Right atrium auricular region (tissue), 2 donors: Measurements from ENCODE around the gene RIBC1. TPM values are rescaled to one million over a fixed set of nuclear protein-coding genes. Genes with fewer than 3 reads are reported as not detected.

Experiments
- DNase-seq: peaks from one replicate; pipeline ENCODE4 v3.0.0-alpha.2; 2019; ENCODE audit warnings: low spot score
- H3K27ac ChIP-seq, 2 donors: fragments of 200-600 bp; sonication (generic); 1 replicate in 1 of 2; 2 replicates in 1 of 2; pipeline ENCODE4 v1.5.1; 2016 to 2019
- H3K27me3 ChIP-seq, 2 donors: fragments of 200-600 bp; sonication (generic); one replicate each; pipeline versions ENCODE4 v1.5.1 to v1.6.0; 2017 to 2019
- H3K36me3 ChIP-seq: fragments of 200-600 bp; sonication (generic); one replicate; pipeline ENCODE4 v1.5.1; 2016
- H3K4me1 ChIP-seq, 2 donors: fragments of 200-600 bp; sonication (generic); one replicate each; pipeline versions ENCODE4 v1.5.1 to v1.6.0; 2017 to 2019
- H3K4me3 ChIP-seq, 2 donors: fragments of 200-600 bp; sonication (generic); 1 replicate in 1 of 2; 2 replicates in 1 of 2; pipeline ENCODE4 v1.5.1; 2017 to 2019; ENCODE audit warnings: mild to moderate bottlenecking in 1 of 2, moderate library complexity in 1 of 2
- H3K9me3 ChIP-seq, 2 donors: fragments of 200-600 bp; sonication (generic); one replicate each; pipeline ENCODE4 v1.5.1; 2019
- CTCF ChIP-seq, 2 donors: fragments of 200-600 bp; sonication (generic); IDR thresholded peaks; one replicate each; pipeline ENCODE4 v1.5.1; 2019; ENCODE audit warnings: antibody characterized with exemption in 2 of 2
- total RNA-seq, 2 donors: library from RNA; depleted of rRNA; stranded (reverse); fragments of >200 nt; gene quantifications; one replicate each; pipeline ENCODE4 v1.1.0, GENCODE V29; 2016

Gene RIBC1
- 1 to 10 TPM in 1 of 2 donors, under 1 TPM in 1; 0.86 to 1.1 TPM for total RNA-seq

GRCh38 chrX:53422861-53423306, at the start of gene RIBC1:
Gene RIBC1, plus strand, starts transcription at chrX:53422873. Its CDS starts 3,404 bp downstream, at chrX:53426277.
- Histone ChIP-seq H3K27me3 (no peaks in the 10 kb centered on the region), H3K9me3 (no peaks in the 10 kb centered on the region), H3K36me3 (no peaks in the 10 kb centered on the region), H3K27ac (peak within 1 kb of the TSS; percentile 89 to 91), H3K4me1 (peaks cover 0 to 23% of the 10 kb centered on the region in 2 donors), H3K4me3 (peak within 1 kb of the TSS; percentile 59 to 68)
- TF ChIP-seq CTCF (IDR thresholded peaks at IDR 0.05), result no peak
- DNase-seq, result no peak

- Histone ChIP-seq H3K9me3 (peaks cover 0 to 23% of the 10 kb centered on the region in 2 donors), H3K4me1 (no peaks in the 10 kb centered on the region), H3K4me3 (no peak overlapping the region), H3K36me3 (peaks cover 9% of the 10 kb centered on the region), H3K27ac (no peak overlapping the region), H3K27me3 (no peaks in the 10 kb centered on the region)
- no peak for TF ChIP-seq CTCF (IDR thresholded peaks at IDR 0.05)
- DNase-seq, result no peak
Measured at GRCh38 chrX:53373307-53373706, 49.4 kb upstream of the RIBC1 start.

DNA sequence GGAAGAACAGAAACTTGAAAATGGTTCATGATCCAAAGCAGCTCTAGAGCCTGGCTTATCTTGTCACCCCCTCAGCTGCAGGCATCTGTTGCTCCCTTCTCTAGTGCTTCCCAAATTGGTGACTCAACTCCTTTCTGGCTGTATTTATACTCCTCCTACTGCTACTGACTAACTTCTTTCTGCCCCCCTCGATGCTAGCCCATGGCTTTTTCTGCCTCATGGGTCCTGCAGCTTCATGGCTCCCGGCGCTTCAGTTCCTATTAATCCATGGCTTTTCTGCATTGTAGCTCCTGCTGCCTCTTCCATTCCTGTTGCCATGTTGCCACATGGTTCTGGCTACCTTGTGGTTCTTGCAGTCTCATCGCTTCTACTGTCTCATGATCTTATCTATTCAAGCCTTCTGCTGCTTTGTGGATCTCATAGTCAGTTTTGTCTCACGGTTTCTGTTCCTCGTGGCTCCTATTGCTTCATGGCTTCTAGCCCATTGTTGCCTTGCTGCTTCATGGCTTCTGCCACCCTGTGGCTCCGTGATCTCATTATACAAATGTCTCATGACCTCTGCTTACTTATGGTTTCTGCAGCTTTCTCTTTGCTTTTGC, 48.4 kb upstream of the RIBC1 start:
- H3K36me3 ChIP-seq, result peaks cover 17% of the 10 kb centered on the region
- H3K4me1 ChIP-seq, result no peaks in the 10 kb centered on the region
- no peak overlapping the region for H3K27ac ChIP-seq
- DNase-seq, result no peak
- H3K9me3 ChIP-seq, result peaks cover 0 to 13% of the 10 kb centered on the region in 2 donors
- no peak overlapping the region for H3K4me3 ChIP-seq
- H3K27me3 ChIP-seq, result no peaks in the 10 kb centered on the region
- no peak for TF ChIP-seq CTCF (IDR thresholded peaks at IDR 0.05)

DNA sequence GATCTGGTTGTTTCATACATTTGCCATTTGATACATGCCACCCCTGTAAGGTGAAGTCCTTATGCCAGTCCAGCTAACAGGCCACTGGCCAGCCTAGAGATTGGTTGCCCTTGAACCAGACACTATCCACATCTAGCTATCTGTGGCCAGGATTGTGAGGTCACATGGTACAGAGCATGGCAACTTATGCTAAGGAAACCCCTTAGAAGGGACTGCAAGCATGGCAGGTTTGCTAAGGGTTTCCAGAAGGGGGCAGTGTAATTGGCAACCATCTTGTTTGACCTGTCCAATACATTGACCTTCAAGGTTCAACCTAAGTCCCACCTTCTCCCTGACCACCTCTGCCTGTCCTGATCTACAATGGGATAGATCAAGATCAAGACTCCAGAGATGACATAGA, 47.8 kb upstream of the RIBC1 start:
- DNase-seq, result no peak
- peaks cover 0 to 7% of the 10 kb centered on the region in 2 donors for H3K9me3 ChIP-seq
- no peaks in the 10 kb centered on the region for H3K27me3 ChIP-seq
- no peaks in the 10 kb centered on the region for H3K4me1 ChIP-seq
- H3K27ac ChIP-seq, result no peak overlapping the region
- no peak overlapping the region for H3K4me3 ChIP-seq
- H3K36me3 ChIP-seq, result peaks cover 23% of the 10 kb centered on the region
- no peak for TF ChIP-seq CTCF (IDR thresholded peaks at IDR 0.05)

DNA sequence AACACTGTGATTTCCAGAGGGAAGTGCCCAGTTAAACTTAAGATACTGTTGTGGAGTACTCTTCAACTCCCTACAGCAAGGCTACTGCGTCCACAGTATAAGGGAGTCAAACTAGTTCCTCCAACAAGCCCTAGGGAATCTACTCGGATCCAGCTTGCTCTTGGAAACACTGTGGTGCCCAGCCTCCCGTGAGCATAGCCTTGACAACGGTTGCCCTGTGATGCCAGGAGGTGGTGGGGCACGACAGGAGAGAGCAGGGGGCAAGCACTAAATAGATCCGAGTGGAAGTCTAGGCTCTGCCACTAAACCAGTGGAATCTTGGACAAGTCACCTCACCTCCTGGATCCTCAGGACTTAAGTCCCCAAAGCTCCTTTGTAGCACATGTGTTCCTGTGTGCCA, 45.8 kb upstream of the RIBC1 start:
- Histone ChIP-seq H3K4me1 (no peaks in the 10 kb centered on the region), H3K4me3 (no peak overlapping the region), H3K36me3 (peaks cover 43% of the 10 kb centered on the region), H3K27me3 (no peaks in the 10 kb centered on the region), H3K27ac (no peak overlapping the region), H3K9me3 (no peaks in the 10 kb centered on the region)
- TF ChIP-seq CTCF (IDR thresholded peaks at IDR 0.05), result no peak
- no peak for DNase-seq

DNA sequence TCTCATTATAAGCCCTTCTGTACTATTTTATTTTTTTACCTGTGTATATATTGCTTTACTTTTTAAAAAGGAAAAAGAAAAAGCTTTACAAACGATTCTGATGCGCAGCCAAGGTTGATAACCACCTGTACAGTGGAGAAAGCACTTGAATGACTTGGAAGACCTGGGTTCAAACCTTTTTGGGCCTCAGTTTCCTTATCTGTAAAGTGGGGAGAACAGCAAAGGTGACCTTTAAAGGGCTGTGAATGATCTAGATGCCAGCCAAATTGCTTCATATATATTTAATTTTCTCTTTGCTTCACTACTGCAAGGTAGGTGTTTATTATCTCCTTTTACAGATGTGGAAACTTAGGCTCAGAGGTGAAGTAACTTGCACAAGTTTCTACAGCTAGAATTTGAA, 45.2 kb upstream of the RIBC1 start:
- H3K36me3 ChIP-seq, result peaks cover 49% of the 10 kb centered on the region
- H3K4me1 ChIP-seq, result no peaks in the 10 kb centered on the region
- H3K27me3 ChIP-seq, result no peaks in the 10 kb centered on the region
- DNase-seq, result no peak
- H3K9me3 ChIP-seq, result no peaks in the 10 kb centered on the region
- H3K27ac ChIP-seq, result no peak overlapping the region
- no peak for TF ChIP-seq CTCF (IDR thresholded peaks at IDR 0.05)
- no peak overlapping the region for H3K4me3 ChIP-seq
